CD4-positive, alpha-beta T cell (primary cell): ENCODE measurements around the gene PALM. TPM values are rescaled to one million over a fixed set of nuclear protein-coding genes. Genes with fewer than 3 reads are reported as not detected.

Experiments used
- ATAC-seq: fragments of 200-7000 bp; cut with Tn5 transposase; one replicate; pipeline ENCODE4 v1.10.0; 2022; ENCODE audit warnings: mild to moderate bottlenecking; ENCODE audit not compliant: poor library complexity
- CTCF ChIA-PET: fragments of 350-600 bp; sonication (Branson Sonifier 250); formaldehyde crosslinking; loops from one replicate; lab custom pipeline; 2021; ENCODE audit warnings: antibody characterized with exemption, inconsistent platforms; lab: Charles Lee
- POLR2A ChIA-PET: fragments of 350-600 bp; sonication (Branson Sonifier 250); formaldehyde crosslinking; loops from one replicate; lab custom pipeline; 2021; ENCODE audit warnings: antibody characterized with exemption, inconsistent platforms; lab: Charles Lee
- DNase-seq, 14 experiments: peaks; one replicate each; pipeline ENCODE4 v3.0.0-alpha.2; 2013 to 2020; ENCODE audit warnings: mixed read lengths in 2 of 14
- H3K27ac ChIP-seq, 2 donors: one replicate each; pipeline versions ENCODE4 v1.5.1 to v1.7.0; 2013; ENCODE audit warnings: low read length in 2 of 2, low read depth in 1 of 2, mild to moderate bottlenecking in 1 of 2
- H3K27me3 ChIP-seq, 2 experiments: 1 replicate in 1 of 2; 2 replicates in 1 of 2; pipeline versions ENCODE4 v1.6.1 to v1.7.0; 2013; ENCODE audit warnings: low read length in 2 of 2, control low read depth in 1 of 2, mild to moderate bottlenecking in 1 of 2, moderate library complexity in 1 of 2; ENCODE audit not compliant: insufficient read depth in 2 of 2, control insufficient read depth in 1 of 2
- H3K36me3 ChIP-seq: one replicate; pipeline ENCODE4 v1.6.1; 2013; ENCODE audit warnings: low read length, control low read depth; ENCODE audit not compliant: insufficient read depth
- H3K4me1 ChIP-seq: one replicate; pipeline ENCODE4 v1.6.1; 2013; ENCODE audit warnings: low read length, control low read depth; ENCODE audit not compliant: insufficient read depth
- H3K4me3 ChIP-seq: one replicate; pipeline ENCODE4 v1.5.1; 2013; ENCODE audit warnings: mild to moderate bottlenecking, low read length, moderate library complexity
- H3K9me3 ChIP-seq, 2 experiments: 1 replicate in 1 of 2; 2 replicates in 1 of 2; pipeline versions ENCODE4 v1.6.1 to v1.7.0; 2013; ENCODE audit warnings: low read length in 2 of 2, mild to moderate bottlenecking in 2 of 2, control low read depth in 1 of 2, moderate library complexity in 1 of 2; ENCODE audit not compliant: control insufficient read depth in 1 of 2, insufficient read depth in 1 of 2
- H3K27ac Mint-ChIP-seq: one replicate; pipeline ENCODE4 v1.8.0; 2020; ENCODE audit warnings: mixed read lengths
- H3K27me3 Mint-ChIP-seq: one replicate; pipeline ENCODE4 v1.8.0; 2021; ENCODE audit warnings: mixed read lengths
- H3K36me3 Mint-ChIP-seq: one replicate; pipeline ENCODE4 v1.8.0; 2021; ENCODE audit warnings: low read depth, mixed read lengths
- H3K4me1 Mint-ChIP-seq: one replicate; pipeline ENCODE4 v1.8.0; 2021; ENCODE audit warnings: low read depth, mixed read lengths
- H3K4me3 Mint-ChIP-seq: one replicate; pipeline ENCODE4 v1.8.0; 2020; ENCODE audit warnings: mild to moderate bottlenecking, mixed read lengths
- H3K9me3 Mint-ChIP-seq: one replicate; pipeline ENCODE4 v1.8.0; 2020; ENCODE audit warnings: mixed read lengths
- intact Hi-C, 2 experiments: fragments of 100-400 bp; cut with DNase I in 1 of 2; cut with micrococcal nuclease in 1 of 2; formaldehyde crosslinking; loops; one replicate each; pipeline versions ENCODE4 v1.15.1 to v1.9.0; 2023 to 2025; cut with DNase I, micrococcal nuclease
- total RNA-seq, 174 experiments: library from RNA in 2 of 174; stranded (reverse) in 2 of 174; gene quantifications; one replicate each; pipeline ENCODE4 v1.2.3 and lab custom pipeline; 2021 to 2026
- TF ChIP-seq, protein P1 (sequence below): fragments of 200-600 bp; IDR thresholded peaks from one replicate; pipeline ENCODE4 v1.8.0; 2022; ENCODE audit warnings: antibody characterized with exemption, mild to moderate bottlenecking

The PALM gene
- total RNA-seq, 2 experiments from 2014 or later: not detected

DNA sequence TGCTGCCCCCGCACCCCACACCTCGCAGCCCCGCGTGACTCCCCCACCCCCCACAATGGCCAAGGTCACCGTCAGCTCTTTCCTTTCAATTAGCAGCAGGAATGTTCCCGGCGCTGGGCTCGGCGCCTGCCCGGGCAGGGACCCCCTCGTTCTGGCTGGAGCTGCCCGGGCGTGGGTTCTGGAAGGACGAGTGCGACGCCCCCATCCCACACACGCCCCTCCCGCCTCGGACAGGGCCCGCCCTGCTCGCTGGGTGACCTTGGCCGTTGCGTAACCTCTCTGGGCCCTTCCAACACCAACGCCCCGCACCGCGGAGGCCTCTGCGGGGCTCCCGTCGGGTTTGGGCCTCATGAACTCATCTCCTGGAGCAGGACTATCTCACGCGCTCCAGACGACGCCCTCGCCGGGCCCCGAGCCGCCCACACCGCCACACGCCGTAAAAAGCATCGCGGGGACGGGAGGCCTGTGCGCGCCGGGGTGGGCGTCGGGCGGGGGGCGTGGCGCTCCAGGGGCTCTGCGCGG lies 10.3 kb downstream of the PALM start:
- H3K4me1 ChIP-seq: peaks cover 3% of the 10 kb centered on the region
- ATAC-seq: no peak
- Mint-ChIP-seq H3K4me3 (no peak overlapping the region), H3K9me3 (no peaks in the 10 kb centered on the region), H3K27ac (no peak overlapping the region), H3K27me3 (peaks cover 39% of the 10 kb centered on the region), H3K4me1 (no peaks in the 10 kb centered on the region), H3K36me3 (no peaks in the 10 kb centered on the region)
- H3K27me3 ChIP-seq: peaks cover 19 to 20% of the 10 kb centered on the region in 2 experiments
- intact Hi-C loops: no loop called here
- no peaks in the 10 kb centered on the region for H3K36me3 ChIP-seq
- TF ChIP-seq, protein P1, sequence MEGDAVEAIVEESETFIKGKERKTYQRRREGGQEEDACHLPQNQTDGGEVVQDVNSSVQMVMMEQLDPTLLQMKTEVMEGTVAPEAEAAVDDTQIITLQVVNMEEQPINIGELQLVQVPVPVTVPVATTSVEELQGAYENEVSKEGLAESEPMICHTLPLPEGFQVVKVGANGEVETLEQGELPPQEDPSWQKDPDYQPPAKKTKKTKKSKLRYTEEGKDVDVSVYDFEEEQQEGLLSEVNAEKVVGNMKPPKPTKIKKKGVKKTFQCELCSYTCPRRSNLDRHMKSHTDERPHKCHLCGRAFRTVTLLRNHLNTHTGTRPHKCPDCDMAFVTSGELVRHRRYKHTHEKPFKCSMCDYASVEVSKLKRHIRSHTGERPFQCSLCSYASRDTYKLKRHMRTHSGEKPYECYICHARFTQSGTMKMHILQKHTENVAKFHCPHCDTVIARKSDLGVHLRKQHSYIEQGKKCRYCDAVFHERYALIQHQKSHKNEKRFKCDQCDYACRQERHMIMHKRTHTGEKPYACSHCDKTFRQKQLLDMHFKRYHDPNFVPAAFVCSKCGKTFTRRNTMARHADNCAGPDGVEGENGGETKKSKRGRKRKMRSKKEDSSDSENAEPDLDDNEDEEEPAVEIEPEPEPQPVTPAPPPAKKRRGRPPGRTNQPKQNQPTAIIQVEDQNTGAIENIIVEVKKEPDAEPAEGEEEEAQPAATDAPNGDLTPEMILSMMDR: no peak
- peaks cover 0 to 43% of the 10 kb centered on the region in 2 experiments for H3K9me3 ChIP-seq
- no peak for DNase-seq
- ChIA-PET CTCF (interaction anchor here (0.5 kb wide), 1 partner anchor 69 kb away, joined by 4 read pairs; no protein-coding TSS in a partner anchor), POLR2A (no interaction called here)
- H3K27ac ChIP-seq: no peak overlapping the region
- no peak overlapping the region for H3K4me3 ChIP-seq

DNA sequence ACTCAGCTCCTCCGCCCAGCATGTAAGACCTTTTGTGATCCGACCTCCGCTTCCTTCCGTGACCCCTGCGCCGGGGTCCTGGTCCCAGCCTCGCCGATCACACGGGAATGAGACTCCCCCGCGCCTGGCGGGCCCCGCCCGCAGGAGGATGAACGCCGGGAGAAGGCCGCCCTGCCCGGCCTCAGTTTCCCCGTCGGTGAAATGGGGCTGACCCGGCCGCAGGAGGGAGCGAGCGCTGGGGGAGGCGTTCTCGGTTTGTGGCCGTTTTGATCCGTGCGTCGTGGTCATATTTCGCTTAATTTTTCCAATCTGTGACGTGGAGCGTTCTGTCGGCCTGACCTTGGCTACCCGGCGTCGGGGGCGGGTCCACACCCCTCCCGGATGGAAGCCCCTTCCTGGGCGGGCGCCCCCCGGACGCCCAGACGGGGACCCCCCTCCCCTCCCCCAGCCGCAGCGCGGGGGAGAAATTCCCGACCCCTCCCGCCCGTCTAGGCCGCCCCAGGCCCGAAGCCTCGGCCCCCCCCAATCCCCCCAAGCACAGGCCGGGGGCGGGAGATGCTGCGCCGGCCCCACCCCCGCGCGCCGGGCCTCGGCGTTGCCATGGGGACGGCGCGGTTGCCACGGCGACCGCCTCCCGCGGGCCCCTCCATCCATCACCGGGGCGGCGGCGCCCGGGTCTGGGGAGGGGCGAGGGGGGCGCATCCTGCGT lies 11.1 kb downstream of the PALM start:
- TF ChIP-seq, protein P1: no peak
- no peak overlapping the region for H3K27ac ChIP-seq
- Mint-ChIP-seq H3K9me3 (no peaks in the 10 kb centered on the region), H3K27me3 (peaks cover 39% of the 10 kb centered on the region), H3K4me3 (no peak overlapping the region), H3K27ac (no peak overlapping the region), H3K4me1 (no peaks in the 10 kb centered on the region), H3K36me3 (no peaks in the 10 kb centered on the region)
- no peaks in the 10 kb centered on the region for H3K36me3 ChIP-seq
- H3K4me3 ChIP-seq: no peak overlapping the region
- no peak for ATAC-seq
- peaks cover 0 to 43% of the 10 kb centered on the region in 2 experiments for H3K9me3 ChIP-seq
- no peak for DNase-seq
- intact Hi-C loops: no loop called here
- H3K27me3 ChIP-seq: peaks cover 19 to 20% of the 10 kb centered on the region in 2 experiments
- ChIA-PET POLR2A (no interaction called here), CTCF (no interaction called here)
- peaks cover 3% of the 10 kb centered on the region for H3K4me1 ChIP-seq

DNA sequence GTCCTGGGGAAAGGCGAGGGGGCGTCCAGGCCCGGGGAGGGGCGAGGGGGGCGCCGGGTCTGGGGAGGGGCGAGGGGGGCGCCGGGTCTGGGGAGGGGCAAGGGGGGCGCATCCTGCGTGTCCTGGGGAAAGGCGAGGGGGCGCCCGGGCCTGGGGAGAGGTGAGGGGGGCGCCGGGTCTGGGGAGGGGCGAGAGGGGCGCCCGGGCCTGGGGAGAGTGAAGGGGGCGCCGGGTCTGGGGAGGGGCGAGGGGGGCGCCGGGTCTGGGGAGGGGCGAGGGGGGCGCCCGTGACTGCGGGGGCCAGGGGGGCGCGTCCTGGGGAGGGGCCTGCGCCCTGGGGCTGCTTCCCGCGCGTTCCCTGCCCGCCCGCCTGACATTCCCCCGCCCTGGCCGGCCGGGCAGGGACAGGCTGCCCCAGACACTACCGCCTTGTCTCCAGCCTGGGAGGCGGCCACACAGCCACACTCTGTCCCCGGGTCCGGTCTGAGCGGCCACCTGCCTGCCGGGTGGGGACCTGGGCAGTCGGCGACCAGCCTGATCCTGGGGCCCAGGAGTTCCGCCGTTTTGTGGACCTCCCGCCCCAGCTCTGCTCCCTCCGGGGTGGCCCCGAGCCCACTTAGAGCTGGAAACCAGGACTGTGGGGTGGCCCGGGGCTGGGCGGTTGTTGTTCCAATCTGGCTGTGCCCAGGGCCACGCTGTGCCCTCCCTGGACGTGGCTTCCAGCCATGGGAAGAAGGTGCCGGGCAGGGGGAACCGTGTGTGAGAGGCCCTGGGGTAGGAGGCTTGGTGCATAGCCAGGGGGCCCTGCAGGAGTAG lies 11.8 kb downstream of the PALM start:
- peaks cover 3% of the 10 kb centered on the region for H3K4me1 ChIP-seq
- H3K9me3 ChIP-seq: peaks cover 0 to 35% of the 10 kb centered on the region in 2 experiments
- CTCF ChIA-PET: no interaction called here
- no peak overlapping the region for H3K4me3 ChIP-seq
- Mint-ChIP-seq H3K36me3 (no peaks in the 10 kb centered on the region), H3K4me3 (no peak overlapping the region), H3K27ac (no peak overlapping the region), H3K9me3 (no peaks in the 10 kb centered on the region), H3K4me1 (no peaks in the 10 kb centered on the region), H3K27me3 (peaks cover 37% of the 10 kb centered on the region)
- H3K27ac ChIP-seq: no peak overlapping the region
- no peak for DNase-seq
- intact Hi-C loops: no loop called here
- H3K27me3 ChIP-seq: peaks cover 19 to 20% of the 10 kb centered on the region in 2 experiments
- H3K36me3 ChIP-seq: no peaks in the 10 kb centered on the region
- TF ChIP-seq, protein P1: no peak
- POLR2A ChIA-PET: no interaction called here
- no peak for ATAC-seq
